OCI-LY1 (cell line): ENCODE data around the gene ADAM19.

Source experiments
- CTCF ChIP-seq: fragments of 200-600 bp; sonication (generic), shearing (Covaris generic); IDR thresholded peaks from 2 replicates; pipeline ENCODE4 v1.5.1; 2017; ENCODE audit warnings: mild to moderate bottlenecking, antibody characterized with exemption, low read length, moderate library complexity, mixed read lengths
- EZH2 ChIP-seq: fragments of 200-600 bp; sonication (generic), shearing (Covaris generic); IDR thresholded peaks from 2 replicates; pipeline ENCODE4 v1.8.0; 2017; ENCODE audit warnings: borderline replicate concordance, mixed run types, mild to moderate bottlenecking, antibody characterized with exemption, low read length, moderate library complexity, mixed read lengths

- TF ChIP-seq CTCF (no peak), EZH2 (no peak)
Observed at GRCh38 chr5:157497875-157498611, 77.5 kb downstream of the ADAM19 start.
